Astrocyte (in vitro differentiated cells and primary cell): ENCODE results near the gene KRT84.

Experiments
- CTCF ChIP-seq: IDR thresholded peaks from 2 replicates; pipeline ENCODE4 v1.5.1; 2011; ENCODE audit warnings: low read depth, mild to moderate bottlenecking, inconsistent platforms, low read length, moderate library complexity; ENCODE audit not compliant: insufficient read depth
- EZH2 ChIP-seq: IDR thresholded peaks from 2 replicates; pipeline ENCODE4 v1.6.1; 2012; ENCODE audit warnings: mild to moderate bottlenecking, low read length, inconsistent platforms; ENCODE audit not compliant: insufficient read depth

DNA sequence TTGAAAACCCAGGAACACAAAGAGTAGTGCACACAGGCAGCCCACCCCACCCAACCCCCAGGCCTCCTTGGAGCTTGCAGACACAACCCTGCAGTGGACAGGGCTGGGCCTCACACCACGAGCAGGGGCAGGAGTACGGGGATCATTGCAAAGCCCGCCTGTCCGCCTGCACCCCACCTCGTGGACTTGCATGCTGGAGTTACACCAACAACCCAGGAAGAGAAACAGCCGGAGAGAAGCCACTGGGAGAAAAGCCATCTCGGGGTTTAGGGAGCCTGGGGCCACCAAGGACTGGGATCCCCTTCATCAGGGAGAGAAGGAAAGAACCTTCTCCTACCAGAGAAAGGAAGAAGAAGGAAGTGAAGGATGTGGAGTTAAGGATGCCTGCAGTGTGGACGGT, 8.2 kb downstream of the KRT84 start:
- no peak for TF ChIP-seq CTCF
- TF ChIP-seq EZH2: no peak
